HG03469 (cell line): ENCODE results near the gene ANAPC1.
"Not testable (repeated sequence)": the region's sequence is repeated elsewhere in the genome, so short reads cannot be mapped to it uniquely, and the experiment has no call there.

ENCODE experiments used
- ATAC-seq: cut with Tn5 transposase; IDR thresholded peaks from one replicate; pipeline ENCODE4 v1.9.1; 2021; ENCODE audit warnings: mild to moderate bottlenecking, moderate library complexity, moderate number of reproducible peaks; ENCODE audit not compliant: unreplicated experiment

The ANAPC1 gene

DNA sequence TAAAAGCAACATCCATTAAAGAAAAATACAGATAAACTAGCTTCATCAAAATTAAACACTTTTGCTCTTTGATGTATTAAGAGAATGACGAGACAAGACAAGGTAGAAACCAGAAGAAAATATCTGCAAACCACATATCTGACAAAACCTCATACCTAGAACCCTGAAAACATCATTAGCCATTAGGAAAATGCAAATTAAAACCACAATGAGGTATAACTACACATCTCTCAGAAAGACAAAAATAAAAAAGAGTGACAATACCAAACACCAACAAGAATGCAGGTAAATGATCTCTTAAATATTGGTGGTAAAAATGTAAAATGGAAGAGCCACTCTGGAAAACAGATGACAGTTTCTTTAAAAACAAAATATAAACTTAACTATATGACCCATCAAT, 53.5 kb downstream of the ANAPC1 start:
- peak; percentile 65 for ATAC-seq

DNA sequence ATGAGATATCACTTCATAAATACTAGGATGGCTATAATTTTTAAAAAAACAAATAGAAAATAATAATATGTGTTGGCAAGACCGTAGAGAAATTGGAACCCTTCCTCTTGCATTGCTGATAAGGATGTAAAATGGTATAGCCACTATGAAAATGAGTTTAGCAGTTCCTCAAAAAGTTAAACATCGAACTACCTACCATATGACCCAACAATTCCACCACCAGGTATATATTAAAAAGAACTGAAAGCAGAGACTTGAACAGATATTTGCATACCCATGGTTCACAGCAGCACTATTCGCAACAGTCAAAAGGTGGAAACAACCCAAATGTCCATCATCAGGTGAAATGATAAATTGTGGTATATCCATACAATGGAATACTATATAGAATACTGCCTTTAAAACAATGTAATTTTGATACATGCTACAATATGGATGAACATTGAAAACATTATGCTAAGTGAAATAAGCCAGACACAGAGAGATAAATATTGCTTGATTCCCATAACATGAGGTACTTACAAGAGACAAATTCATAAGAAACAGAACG, 55.7 kb downstream of the ANAPC1 start:
- ATAC-seq: not testable (repeated sequence)

DNA sequence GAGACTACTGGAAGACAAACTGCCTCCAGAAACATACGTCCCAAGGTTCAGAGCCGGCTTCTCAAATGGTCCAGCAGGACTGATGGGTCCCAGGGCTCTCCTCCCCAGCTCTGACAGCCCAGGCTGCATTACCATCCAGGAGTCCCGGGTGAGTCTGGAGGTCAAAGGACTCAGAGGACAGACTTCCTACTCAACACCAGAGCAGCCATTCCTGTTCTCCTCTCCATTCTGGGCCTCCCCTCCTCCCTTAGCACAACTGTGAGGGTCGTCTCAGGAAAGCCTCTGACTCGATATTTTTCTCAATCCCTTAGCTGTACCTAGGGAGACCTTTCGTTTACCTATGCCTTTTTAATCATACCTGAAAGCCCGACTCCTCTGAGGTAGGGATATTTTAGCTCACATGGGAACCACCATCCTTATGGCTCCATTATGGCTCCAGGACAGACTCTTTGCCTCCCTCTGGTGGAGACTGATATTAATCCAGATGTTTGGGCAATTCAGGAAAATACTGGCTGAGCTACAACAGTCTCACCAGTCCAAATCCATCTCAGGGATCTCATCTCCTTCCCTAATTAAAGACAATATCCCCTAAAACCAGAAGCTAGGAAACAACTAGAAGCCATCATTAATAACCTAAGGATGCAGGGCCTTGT, 70.9 kb downstream of the ANAPC1 start:
- ATAC-seq: not testable (repeated sequence)

DNA sequence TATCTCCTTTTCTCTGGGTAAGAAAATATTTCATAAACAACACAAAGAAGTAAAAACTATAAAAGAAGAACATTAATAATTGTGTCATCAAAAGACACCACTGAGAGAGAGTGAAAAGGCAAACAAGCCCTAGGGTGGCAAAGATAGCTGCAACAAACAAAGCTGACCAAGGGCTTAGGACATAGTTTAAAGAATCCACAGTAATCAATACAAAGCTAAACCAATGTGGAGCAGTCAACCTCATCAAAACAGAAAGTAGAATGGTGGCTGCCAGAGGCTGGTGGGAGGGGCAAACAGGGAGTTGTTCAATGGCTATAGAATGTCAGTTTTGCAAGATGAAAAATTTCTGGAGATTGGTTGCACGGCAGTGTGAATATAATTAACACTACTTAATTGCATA, 93.4 kb downstream of the ANAPC1 start:
- not testable (repeated sequence) for ATAC-seq

DNA sequence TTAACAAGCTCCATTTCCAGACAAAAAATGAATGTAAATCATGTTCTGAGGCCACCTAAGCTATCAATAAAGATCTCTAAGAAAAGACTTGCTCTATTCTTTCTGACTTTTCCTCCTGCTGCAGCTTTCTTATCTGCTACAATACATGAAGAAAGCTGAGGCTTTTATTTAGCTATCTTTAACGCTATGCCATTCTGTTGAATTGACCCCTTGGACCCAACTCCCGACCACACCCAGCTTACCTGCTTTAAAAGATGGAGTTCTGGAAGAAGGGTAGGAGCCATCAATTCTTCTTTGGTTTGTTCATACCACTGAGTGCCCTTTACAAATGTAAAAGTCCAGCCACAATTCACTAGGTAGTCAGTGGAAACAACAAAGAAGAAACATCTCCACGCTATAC, 99.9 kb downstream of the ANAPC1 start:
- not testable (repeated sequence) for ATAC-seq

DNA sequence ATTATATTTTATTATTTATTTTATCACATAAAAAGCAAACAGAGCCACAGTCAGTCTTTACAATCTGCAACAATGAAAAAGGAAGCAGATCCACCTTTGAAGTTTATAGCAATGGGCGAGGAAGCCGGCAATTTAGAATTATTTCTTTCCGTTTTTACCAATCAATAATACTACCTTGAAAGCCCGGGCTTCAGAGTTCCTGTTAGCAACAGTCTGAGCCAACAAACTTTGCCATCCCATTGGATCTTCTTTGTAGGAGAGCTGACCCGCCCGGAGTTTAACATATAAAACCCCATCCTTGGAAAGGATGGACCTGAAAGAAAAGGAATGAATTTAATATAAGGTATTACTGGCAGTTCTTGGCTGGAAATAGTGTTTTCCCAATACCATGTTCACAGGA, 101.8 kb downstream of the ANAPC1 start:
- not testable (repeated sequence) for ATAC-seq

DNA sequence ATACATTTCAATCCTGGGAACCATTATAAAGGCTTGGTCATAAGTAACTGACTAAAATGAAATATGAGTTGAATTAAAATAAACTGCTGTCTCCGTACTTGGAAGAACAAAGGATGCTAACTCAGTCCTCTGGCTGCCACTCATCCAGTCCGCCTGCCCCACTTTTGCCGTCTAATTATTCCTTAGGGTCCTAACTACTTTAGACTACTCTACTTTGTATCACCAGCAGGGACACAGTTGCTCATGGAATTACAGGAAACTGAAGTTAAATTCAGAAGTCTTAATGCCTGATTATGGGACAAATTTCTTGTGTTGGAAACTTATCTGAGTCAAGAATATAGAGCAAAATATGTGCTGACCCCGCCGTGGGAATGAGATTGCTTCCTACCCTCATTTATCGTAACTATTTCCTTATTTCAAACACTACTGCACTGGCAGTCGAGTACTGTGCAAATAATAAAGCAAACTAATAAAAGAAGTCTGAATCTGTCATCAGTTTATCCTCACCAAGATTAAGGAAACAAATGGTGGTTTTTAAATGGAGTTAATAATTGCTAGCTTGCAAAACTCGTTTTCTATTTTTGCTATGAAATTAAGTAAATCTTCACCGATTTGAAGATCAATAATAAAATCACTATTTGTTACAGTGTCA, 102.4 kb downstream of the ANAPC1 start:
- ATAC-seq: not testable (repeated sequence)

DNA sequence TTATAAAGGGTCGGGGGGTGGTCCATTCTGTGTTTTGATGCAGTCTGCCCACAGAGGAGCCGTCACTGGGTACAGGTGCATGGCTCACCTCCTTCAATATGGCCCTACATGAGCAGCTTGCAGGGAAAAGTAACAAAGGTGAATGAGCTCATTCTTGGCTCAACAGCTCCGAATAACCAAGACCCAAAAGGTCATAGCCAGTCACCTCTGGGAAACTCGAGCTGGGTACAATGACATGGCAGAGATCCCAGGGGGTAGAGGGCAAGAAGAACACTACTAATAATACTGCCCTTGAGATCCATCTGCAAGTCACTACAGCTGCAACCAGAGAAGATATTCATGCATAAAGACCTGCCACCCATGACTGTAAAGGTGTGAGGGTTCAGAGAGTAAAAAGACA, 106.8 kb downstream of the ANAPC1 start:
- not testable (repeated sequence) for ATAC-seq

DNA sequence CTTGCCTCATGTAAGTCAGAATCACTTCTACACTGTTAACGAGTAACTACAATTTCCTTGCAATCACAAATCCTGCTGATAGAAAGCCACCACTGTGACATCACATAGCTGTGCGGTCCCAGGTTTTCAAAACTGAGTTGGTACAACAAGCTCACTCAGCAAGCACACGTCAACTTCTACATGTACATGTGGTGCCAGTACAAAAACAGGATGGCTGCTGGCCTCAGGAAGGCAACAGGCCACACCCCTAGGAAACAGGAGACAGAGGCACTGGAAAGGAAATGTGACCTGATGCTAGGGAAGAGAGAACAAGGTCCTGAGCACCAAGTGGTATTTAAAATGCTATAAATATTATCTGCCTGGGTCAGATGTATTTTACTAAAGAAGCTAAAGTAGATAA, 107.7 kb downstream of the ANAPC1 start:
- not testable (repeated sequence) for ATAC-seq

DNA sequence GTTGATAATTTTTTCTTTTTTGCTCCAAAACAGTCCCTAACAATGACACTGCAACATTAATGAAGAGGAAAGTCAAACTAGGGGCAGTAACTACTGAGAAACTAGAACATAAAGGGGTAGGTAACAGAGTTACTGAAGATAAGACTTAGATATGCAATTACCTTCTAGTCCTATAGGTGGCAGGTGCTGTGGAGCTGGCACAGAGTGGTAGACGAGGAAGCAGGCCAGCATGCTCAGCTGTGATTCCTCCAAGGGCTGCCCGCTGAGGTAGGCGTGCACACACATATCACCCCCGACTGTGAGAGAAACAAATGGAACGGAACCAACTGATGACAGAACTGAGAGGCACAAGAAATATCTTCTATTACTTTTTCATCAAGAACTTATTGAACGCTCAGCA, 111.8 kb downstream of the ANAPC1 start:
- not testable (repeated sequence) for ATAC-seq

DNA sequence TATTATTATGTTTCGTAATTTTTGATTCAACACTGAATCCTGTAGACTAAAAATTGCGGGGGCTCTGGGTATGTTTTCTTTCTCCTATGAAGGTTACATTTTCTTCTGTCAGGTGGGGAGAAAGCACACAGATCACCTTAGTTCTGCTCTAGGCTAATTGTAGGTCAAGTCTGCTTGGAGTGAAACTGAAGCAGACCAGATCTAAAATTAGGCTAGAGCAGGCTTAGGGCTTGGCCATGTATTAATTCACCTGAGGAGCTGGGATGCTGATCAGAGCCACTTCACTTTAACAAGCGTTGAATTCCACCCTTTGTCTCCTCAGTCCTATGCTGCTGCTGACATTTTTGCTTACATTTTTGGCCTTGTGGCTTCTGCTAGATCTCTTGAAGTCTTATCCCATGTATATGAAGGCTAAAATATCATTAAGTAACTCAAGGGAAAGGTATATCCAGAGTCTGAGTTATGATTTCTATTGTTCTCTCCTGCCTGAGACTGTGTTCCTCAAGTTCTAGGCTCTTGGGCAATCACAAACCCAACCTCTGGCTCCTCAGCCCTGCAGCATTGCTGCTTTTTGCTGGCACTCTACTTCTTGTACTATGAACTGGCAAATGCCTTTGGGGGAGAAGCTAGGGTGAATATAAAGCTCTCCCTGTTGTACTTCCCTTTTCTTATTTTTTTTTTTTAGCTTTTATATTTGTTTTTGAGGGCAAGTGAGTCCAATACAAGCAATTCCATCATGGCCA, 112.9 kb downstream of the ANAPC1 start:
- not testable (repeated sequence) for ATAC-seq

DNA sequence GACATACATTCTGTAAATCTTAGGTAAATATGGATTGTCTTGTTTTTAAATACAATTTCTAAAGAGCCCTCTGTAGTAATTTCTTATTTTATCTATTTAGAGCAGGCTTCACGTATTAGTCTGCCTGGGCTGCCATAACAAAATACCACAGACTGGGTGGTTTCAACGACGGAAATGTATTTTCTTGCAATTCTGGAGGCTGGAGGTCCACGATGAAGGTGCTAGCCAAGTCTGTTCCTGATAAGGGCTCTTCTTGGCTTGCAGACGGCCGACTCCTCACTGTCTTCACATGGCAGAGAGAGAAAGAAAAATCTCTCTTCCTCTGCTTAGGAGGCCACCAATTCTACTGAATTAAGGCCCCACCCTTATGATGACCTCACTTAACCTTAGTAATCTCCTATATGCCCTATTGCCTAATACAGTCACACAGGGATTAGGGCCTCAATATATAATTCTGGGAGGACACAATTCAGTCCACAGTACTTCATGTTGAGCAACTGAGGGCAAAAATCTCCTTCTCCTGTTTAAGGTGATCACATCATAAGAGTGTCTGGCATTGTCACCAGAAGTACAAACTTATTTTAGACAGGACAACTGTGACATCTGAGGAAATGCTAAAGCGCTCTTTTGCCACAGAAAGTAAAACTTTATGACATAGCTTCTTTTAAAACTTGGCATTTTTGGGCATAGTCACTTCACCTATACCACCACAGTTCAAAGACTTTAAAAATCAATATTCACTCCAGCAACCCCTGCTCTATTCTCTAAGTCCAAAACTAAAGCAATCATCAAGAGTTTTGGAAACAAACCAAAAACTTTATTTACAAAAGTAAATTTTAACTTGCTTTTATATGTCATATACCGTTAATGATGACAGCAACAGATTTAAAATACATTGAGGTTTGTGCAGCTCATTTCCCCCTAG, 115.5 kb downstream of the ANAPC1 start:
- not testable (repeated sequence) for ATAC-seq

DNA sequence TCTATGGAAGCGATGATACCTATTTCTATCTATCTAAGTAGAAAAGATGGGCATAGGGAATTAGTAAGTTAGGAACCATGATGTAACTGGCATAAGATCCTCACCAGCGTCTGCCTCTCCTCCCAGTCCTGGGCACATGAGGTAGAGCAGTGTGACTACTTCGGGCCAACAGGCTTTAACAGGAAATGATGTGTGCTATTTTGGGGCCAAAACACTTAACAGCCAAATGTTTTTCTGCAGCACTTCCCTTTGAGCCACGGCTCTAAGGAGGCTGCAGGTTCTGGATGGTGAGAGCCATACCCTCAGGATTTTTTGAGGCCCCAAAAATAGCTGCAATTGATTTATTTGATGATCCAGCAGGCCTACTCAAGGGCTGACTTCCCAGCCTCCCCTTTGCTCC, 116.9 kb downstream of the ANAPC1 start:
- not testable (repeated sequence) for ATAC-seq

DNA sequence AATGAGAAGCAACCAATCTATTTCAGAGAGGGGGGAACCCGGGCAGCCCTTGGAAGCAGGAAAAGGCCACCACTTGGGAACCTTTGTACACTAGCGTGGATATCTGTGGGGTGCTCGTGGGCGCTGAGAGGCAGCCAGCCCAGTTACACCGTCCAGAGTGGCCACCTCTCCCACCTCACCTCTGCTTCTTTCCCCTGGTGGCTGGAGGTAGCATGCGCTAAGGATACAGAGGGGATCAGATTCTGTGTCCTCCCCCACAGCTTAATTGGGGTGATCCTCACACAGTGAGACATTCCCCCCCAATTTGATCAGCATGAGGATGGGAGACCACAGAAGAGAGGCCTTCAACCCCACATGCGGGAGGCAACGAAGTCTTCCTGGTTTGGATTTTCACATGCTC, 117.7 kb downstream of the ANAPC1 start:
- not testable (repeated sequence) for ATAC-seq

DNA sequence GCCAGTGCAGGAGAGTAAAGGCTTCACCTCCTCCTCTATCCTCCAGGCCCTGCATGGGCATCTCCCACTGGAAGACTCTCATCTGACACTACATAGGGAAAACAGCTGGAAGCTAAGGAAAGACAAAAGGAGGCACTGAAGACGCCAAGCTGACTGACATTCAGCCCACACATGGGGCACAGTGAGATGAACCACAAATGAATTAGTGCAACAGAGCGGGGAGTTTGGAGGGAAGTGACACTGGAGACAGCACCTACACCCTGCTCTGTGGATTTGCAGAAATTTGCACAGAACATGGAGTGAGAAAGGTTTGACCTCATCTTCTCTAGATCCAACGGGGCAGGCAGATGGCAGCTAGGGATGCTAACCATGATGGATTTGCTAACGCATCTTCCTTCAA, 119.8 kb downstream of the ANAPC1 start:
- ATAC-seq: not testable (repeated sequence)

DNA sequence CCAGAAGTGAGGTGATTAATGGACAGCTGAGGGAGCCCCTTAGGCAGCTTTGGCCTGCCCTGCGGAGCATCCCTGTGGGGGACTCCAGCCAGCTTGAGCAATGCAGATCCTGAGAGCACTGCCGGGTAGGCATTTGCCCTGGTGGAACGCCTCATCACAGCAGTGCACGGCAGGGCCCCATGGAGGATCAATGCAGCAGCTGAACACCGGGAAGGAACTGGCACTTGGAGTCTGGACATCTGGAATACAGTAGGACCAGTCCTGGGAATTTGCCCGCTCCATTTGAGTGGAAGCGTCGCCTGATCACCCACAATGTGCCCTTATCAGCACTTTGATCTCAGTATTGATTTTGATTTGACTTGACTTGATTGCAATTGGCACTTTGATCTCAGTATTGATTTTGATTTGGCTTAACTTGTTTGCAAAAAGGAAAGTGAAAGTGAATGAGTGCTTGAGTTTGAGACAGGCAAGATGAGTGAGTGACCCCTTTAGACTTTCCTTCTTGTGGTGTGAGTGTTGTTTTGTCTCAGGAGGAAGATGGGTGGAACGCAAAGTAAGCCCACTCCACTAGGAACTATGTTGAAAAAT, 123.2 kb downstream of the ANAPC1 start:
- ATAC-seq: not testable (repeated sequence)

DNA sequence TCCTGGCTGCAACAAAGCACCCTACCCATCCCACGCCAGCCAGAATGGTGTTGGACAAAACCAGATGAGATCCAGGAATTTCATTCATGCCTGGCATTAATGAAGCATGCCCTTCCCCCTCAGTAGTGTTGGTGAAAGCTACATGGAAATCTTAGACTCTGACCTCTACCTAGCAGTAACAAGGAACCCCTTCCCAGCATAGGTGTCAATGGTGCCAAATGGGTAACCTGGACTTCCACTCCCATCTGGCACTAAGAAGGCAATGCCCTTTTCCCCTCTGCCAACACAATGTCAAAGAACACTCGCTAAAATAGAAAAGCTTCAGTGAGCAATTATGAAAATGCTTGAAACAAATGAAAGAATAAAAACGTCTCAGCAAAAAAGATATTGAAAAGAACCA, 131.5 kb downstream of the ANAPC1 start:
- ATAC-seq: not testable (repeated sequence)

DNA sequence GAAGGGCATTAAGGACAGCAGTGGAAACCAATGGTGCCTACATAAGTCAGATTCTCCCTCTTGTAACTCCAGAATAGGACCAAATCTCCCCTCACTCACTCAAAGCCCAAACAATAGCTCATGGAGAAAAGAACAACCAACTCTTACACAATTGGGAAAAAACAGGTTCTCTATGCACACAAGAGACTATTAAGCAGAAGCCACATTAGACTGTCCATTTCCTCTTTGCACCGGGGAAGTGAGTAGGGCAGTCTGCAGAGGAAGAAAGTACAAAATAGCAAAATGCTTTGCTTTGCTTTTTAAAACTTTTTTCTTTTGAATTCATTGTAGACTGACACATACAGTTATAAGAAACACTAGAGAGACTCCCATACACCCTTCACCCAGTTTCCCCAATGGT, 133.4 kb downstream of the ANAPC1 start:
- not testable (repeated sequence) for ATAC-seq

DNA sequence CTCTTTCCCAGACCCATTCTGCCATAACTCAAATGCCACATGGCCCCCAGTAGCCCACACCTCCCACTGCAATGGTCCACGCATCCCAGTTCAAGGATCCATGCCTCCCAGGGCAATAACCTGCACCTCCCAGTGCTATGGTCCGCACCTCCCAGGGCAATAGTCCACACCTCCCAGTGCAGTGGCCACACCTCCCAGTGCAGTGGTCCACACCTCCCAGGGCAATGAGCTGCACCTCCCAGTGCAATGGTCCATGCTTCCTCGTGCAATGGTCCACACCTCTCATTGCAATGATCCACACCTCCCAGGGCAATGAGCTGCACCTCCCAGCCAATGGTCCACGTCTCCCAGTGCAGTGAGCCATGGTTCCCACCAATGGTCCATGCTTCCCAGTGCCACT, 135.6 kb downstream of the ANAPC1 start:
- not testable (repeated sequence) for ATAC-seq
